ENCODE results near the gene UBR7.

DNA sequence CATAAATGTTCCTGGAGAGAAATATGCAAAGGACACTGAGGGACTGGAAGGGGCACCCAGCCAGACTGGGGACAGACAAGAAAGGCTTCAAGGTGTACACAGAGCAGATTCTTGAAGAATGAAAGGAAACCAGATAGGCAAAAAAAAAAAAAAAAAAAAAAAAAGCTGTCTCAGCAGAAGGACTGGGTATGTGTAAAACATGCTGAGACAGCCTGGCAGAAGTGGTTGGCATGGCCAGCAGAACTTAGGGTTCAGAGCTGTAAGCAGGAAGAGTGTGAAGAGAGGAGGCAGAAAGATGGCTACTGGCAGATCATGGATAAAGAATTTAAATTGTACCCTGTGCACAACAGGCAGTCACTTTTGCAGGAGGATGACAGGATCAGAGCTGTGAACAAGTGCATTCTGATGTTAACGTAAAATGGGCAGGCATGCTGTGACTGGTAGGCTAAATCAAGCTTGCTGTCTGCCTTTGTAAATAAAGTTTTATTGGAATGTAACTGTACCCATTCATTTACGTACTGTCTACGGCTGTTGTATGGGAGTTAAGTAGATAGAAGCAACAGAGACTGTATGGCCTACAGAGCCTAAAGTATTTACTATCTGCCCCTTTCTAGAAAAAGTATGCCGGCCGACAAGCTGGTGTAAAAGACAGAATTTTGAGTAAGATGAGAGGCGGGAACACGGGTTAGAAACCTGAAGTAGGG is 42.2 kb downstream of the UBR7 start:
- TF ChIP-seq, protein P1, sequence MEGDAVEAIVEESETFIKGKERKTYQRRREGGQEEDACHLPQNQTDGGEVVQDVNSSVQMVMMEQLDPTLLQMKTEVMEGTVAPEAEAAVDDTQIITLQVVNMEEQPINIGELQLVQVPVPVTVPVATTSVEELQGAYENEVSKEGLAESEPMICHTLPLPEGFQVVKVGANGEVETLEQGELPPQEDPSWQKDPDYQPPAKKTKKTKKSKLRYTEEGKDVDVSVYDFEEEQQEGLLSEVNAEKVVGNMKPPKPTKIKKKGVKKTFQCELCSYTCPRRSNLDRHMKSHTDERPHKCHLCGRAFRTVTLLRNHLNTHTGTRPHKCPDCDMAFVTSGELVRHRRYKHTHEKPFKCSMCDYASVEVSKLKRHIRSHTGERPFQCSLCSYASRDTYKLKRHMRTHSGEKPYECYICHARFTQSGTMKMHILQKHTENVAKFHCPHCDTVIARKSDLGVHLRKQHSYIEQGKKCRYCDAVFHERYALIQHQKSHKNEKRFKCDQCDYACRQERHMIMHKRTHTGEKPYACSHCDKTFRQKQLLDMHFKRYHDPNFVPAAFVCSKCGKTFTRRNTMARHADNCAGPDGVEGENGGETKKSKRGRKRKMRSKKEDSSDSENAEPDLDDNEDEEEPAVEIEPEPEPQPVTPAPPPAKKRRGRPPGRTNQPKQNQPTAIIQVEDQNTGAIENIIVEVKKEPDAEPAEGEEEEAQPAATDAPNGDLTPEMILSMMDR (IDR thresholded peaks at IDR 0.05) = no peak
- TF ChIP-seq POLR2A (IDR thresholded peaks at IDR 0.05) = no peak

Data from esophagus squamous epithelium (tissue), 4 donors.